NB4 (cell line): ENCODE results near the gene G0S2.

ENCODE experiments used
- CTCF ChIP-seq: IDR thresholded peaks from one replicate; pipeline ENCODE4 v1.5.1; 2012; ENCODE audit warnings: low read depth, low read length
- MAX ChIP-seq: IDR thresholded peaks from 2 replicates; pipeline ENCODE4 v1.6.1; 2011; ENCODE audit warnings: low read depth, low read length

DNA sequence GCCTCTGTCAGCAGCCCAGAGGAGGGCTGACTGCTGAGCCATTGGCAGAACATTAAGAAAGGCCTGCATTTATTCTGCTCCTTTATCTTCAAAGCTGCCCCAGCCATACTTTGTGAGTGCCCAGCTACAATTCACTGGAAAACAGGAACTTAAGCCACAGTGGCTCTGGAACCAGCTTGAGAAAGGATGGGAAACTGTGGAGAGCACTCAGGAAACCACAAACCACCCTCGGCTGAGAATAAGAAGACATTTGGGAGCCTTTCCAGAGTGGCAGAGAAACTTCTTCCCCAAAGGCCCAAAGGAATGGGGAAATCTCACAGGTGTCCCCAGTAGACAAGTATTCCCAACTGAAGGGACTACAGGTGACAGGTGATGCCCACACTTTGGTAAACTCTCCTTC is 24.8 kb upstream of the G0S2 start:
- no peak for TF ChIP-seq CTCF
- TF ChIP-seq MAX, result no peak
